Activated CD4-positive, alpha-beta memory T cell treated with anti-CD3 and anti-CD28 coated beads for 36 hours (primary cell): ENCODE measurements around the gene PAGR1. TPM values are rescaled to one million over a fixed set of nuclear protein-coding genes. Genes with fewer than 3 reads are reported as not detected.
A peak's percentile ranks its signal among the peaks of the same experiment; 100 is the strongest.
"Not testable (repeated sequence)": the region's sequence is repeated elsewhere in the genome, so short reads cannot be mapped to it uniquely, and the experiment has no call there.

Experiments used
- CTCF ChIA-PET: fragments of 350-600 bp; sonication (Branson Sonifier 250); formaldehyde crosslinking; loops from one replicate; lab custom pipeline; 2021; ENCODE audit warnings: antibody characterized with exemption, inconsistent platforms; lab: Charles Lee
- POLR2A ChIA-PET: fragments of 350-600 bp; sonication (Branson Sonifier 250); formaldehyde crosslinking; loops from one replicate; lab custom pipeline; 2021; ENCODE audit warnings: antibody characterized with exemption; lab: Charles Lee
- DNase-seq: peaks from one replicate; pipeline ENCODE4 v3.0.0-alpha.2; 2020
- H3K27ac Mint-ChIP-seq: one replicate; pipeline ENCODE4 v1.8.0; 2021; ENCODE audit warnings: mixed read lengths
- H3K27me3 Mint-ChIP-seq: one replicate; pipeline ENCODE4 v1.8.0; 2021; ENCODE audit warnings: mixed read lengths
- H3K36me3 Mint-ChIP-seq: one replicate; pipeline ENCODE4 v1.8.0; 2021; ENCODE audit warnings: mixed read lengths
- H3K4me1 Mint-ChIP-seq: one replicate; pipeline ENCODE4 v1.8.0; 2021; ENCODE audit warnings: low read depth, mixed read lengths
- H3K4me3 Mint-ChIP-seq: one replicate; pipeline ENCODE4 v1.8.0; 2021; ENCODE audit warnings: mild to moderate bottlenecking, mixed read lengths
- H3K9me3 Mint-ChIP-seq: one replicate; pipeline ENCODE4 v1.8.0; 2021; ENCODE audit warnings: mixed read lengths
- intact Hi-C: fragments of 100-400 bp; cut with micrococcal nuclease; formaldehyde crosslinking; loops from one replicate; pipeline ENCODE4 v1.15.1; 2023
- total RNA-seq, 2 experiments: library from RNA; stranded (reverse); gene quantifications; one replicate each; pipeline ENCODE4 v1.2.3, GENCODE V29; 2021

The PAGR1 gene
- total RNA-seq, 2 experiments from 2014 or later = 21.9 to 24.0 TPM

DNA sequence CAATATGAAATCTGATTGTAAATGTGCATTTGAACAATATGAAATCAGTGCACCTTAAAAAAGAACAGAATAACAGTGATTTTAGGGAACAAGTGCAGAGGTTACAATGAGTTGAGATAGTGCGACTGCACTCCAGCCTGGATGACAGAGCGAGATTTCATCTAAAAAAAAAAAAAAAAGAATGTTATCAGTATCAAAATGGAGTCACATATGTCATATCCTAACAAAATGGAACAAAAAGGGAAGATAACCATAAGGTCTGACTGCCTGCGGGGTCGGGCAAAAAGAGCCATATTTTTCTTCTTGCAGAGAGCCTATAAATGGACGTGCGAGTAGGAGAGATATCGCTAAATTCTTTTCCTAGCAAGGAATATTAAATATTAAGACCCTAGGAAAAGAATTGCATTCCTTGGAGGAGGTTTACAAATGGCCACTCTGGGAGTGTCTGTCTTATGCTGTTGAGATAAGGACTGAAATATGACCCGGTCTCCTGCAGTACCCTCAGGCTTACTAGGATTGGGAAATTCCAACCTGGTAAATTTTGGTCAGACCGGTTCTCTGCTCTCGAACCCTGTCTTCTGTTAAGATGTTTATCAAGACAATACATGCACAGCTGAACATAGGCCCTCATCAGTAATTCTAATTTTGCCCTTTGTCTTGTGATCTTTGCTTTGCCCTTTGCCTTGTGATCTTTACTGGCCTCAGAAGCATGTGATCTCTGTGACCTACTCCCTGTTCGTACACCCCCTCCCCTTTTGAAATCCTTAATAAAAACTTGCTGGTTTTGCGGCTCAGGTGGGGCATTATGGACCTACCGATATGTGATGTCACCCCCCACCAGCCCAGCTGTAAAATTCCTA is 32.6 kb upstream of the PAGR1 start:
- not testable (repeated sequence) for H3K27me3 Mint-ChIP-seq

GRCh38 chr16:29784157-29784556 is 31.8 kb upstream of the PAGR1 start:
- no peaks in the 10 kb centered on the region for H3K36me3 Mint-ChIP-seq
- H3K4me1 Mint-ChIP-seq = peaks cover 26% of the 10 kb centered on the region
- peak overlapping the region; percentile 13 for H3K4me3 Mint-ChIP-seq
- no peaks in the 10 kb centered on the region for H3K27me3 Mint-ChIP-seq
- peak overlapping the region; percentile 40 for H3K27ac Mint-ChIP-seq
- intact Hi-C loops = loop anchor here (1.0 to 5.0 kb wide), 3 partner anchors 37 to 82 kb away; partner anchors contain the start of gene C16orf54
- ChIA-PET CTCF (interaction anchor here (0.8 to 3.4 kb wide), 19 partner anchors 9 to 93 kb away, joined by 3 to 35 read pairs (median 6); partner anchors contain the start of genes C16orf54 and PAGR1), POLR2A (interaction anchor here (3.0 kb wide), 1 partner anchor 24 kb away, joined by 7 read pairs; no protein-coding TSS in a partner anchor)
- no peaks in the 10 kb centered on the region for H3K9me3 Mint-ChIP-seq
- DNase-seq = peak; percentile 70

More for the DNA sequence above, 32.6 kb upstream of the PAGR1 start:
- ChIA-PET POLR2A (interaction anchor here (3.0 kb wide), 1 partner anchor 25 kb away, joined by 7 read pairs; no protein-coding TSS in a partner anchor), CTCF (interaction anchor here (2.7 to 3.4 kb wide), 3 partner anchors 28 to 92 kb away, joined by 20 to 35 read pairs (median 25); no protein-coding TSS in a partner anchor)
- not testable (repeated sequence) for DNase-seq, H3K4me3 Mint-ChIP-seq, H3K27ac Mint-ChIP-seq, H3K9me3 Mint-ChIP-seq, H3K36me3 Mint-ChIP-seq
- intact Hi-C loops = loop anchor here (5.0 kb wide), 1 partner anchor 36 kb away; the partner anchor contains the start of gene C16orf54
- peaks cover 23% of the 10 kb centered on the region for H3K4me1 Mint-ChIP-seq

DNA sequence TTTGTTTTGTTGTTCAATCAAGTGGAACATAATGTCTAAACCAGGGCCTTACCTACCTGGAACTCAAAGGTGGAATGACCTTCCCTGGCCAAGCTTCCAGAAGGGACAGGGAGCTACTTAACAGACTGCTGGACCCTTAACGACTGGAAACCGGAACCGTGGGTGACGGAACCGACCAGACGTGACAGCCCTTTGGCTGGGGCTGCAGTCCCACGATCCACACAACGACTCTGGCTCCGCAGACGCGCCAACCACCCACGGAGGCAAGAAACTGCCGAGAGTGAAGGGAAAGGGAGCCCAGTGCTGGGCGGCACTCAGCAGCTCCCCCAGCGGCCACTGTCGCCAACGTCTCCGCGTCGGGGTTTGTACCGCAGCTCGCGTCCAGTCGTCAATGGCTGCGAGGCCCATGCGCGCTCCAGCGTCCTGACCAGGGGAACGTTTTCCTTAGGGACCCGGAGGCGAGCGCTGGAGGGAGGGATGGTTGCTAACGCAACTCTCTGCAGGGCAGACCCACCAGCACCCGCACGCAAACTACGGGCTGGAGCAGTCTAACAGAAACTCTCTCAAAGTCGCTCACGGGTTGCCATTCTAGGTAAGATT is 31.0 kb upstream of the PAGR1 start:
- peak; percentile 88 for DNase-seq
- ChIA-PET POLR2A (interaction anchor here (0.7 to 3.0 kb wide), 3 partner anchors 23 to 55 kb away, joined by 3 to 7 read pairs (median 4); no protein-coding TSS in a partner anchor), CTCF (interaction anchor here (0.7 to 3.4 kb wide), 30 partner anchors 8 to 94 kb away, joined by 3 to 35 read pairs (median 6); partner anchors contain the start of genes C16orf54 and PAGR1)
- Mint-ChIP-seq H3K4me1 (peaks cover 30% of the 10 kb centered on the region), H3K27ac (peak overlapping the region; percentile 65), H3K9me3 (no peaks in the 10 kb centered on the region), H3K27me3 (no peaks in the 10 kb centered on the region), H3K4me3 (peak overlapping the region; percentile 47), H3K36me3 (no peaks in the 10 kb centered on the region)
- intact Hi-C loops = loop anchor here (1.0 to 5.0 kb wide), 3 partner anchors 38 to 83 kb away; partner anchors contain the start of gene C16orf54

- H3K4me3 Mint-ChIP-seq, H3K27me3 Mint-ChIP-seq, intact Hi-C loops, POLR2A ChIA-PET, DNase-seq, H3K9me3 Mint-ChIP-seq, H3K27ac Mint-ChIP-seq: not testable (repeated sequence)
- CTCF ChIA-PET = interaction anchor here (0.9 kb wide), 1 partner anchor 14 kb away, joined by 3 read pairs; no protein-coding TSS in a partner anchor
- Mint-ChIP-seq H3K4me1 (peaks cover 39% of the 10 kb centered on the region), H3K36me3 (peaks cover 13% of the 10 kb centered on the region)
These were observed 28.8 kb upstream of the PAGR1 start for GRCh38 chr16:29787155-29787554.

DNA sequence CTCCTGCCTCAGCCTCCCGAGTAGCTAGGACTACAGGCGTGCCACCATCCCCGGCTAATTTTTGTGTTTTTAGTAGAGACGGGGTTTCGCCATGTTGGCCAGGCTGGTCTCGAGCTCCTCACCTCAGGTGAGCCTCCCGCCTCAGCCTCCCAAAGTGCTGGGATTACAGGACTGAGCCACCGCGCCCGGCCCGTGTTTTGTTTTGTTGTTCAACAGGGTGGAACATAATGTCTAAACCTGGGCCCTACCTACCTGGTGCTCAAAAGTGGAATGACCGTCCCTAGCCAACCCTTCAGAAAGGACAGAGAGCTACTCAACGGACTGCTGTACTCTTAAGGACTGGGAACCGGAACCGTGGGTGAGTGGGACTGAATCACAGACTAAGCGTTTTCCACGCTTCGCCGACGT is 26.2 kb upstream of the PAGR1 start:
- Mint-ChIP-seq H3K4me3 (peak overlapping the region; percentile 100), H3K27me3 (no peaks in the 10 kb centered on the region), H3K27ac (peak overlapping the region; percentile 97), H3K9me3 (no peaks in the 10 kb centered on the region), H3K4me1 (peaks cover 44% of the 10 kb centered on the region), H3K36me3 (peaks cover 31% of the 10 kb centered on the region)
- intact Hi-C loops = loop anchor here (2.0 kb wide), 3 partner anchors 45 to 89 kb away; partner anchors contain the start of gene C16orf54
- POLR2A ChIA-PET = interaction anchor here (0.8 to 2.7 kb wide), 19 partner anchors 10 to 567 kb away, joined by 3 to 29 read pairs (median 4); partner anchors contain the start of genes C16orf54, HIRIP3, KCTD13 and MAZ
- no peak for DNase-seq
- CTCF ChIA-PET = interaction anchor here (0.7 to 3.1 kb wide), 22 partner anchors 9 to 242 kb away, joined by 3 to 42 read pairs (median 6); partner anchors contain the start of genes C16orf54, MAZ, PAGR1 and TAOK2

- H3K27me3 Mint-ChIP-seq = no peaks in the 10 kb centered on the region
- H3K4me3 Mint-ChIP-seq = peak within 1 kb of the TSS; percentile 100
- DNase-seq = peak; percentile 100
- H3K27ac Mint-ChIP-seq = peak within 1 kb of the TSS; percentile 97
- CTCF ChIA-PET = interaction anchor here (0.7 to 3.1 kb wide), 24 partner anchors 8 to 242 kb away, joined by 3 to 42 read pairs (median 4); partner anchors contain the start of genes C16orf54, MAZ, PAGR1 and TAOK2
- peaks cover 38% of the 10 kb centered on the region for H3K4me1 Mint-ChIP-seq
- POLR2A ChIA-PET = interaction anchor here (0.6 to 2.7 kb wide), 22 partner anchors 10 to 567 kb away, joined by 3 to 29 read pairs (median 4); partner anchors contain the start of genes C16orf54, HIRIP3, KCTD13 and MAZ
- peaks cover 34% of the 10 kb centered on the region for H3K36me3 Mint-ChIP-seq
- no peaks in the 10 kb centered on the region for H3K9me3 Mint-ChIP-seq
- intact Hi-C loops = loop anchor here (2.0 kb wide), 3 partner anchors 46 to 90 kb away; partner anchors contain the start of gene C16orf54
These were observed 25.6 kb upstream of the PAGR1 start, which contains the start of gene KIF22 for GRCh38 chr16:29790183-29790948. Gene KIF22 (plus strand): TSS chr16:29790751. CDS start chr16:29790760, 9 bp downstream.

- Mint-ChIP-seq H3K4me3 (peak overlapping the region; percentile 100), H3K9me3 (no peaks in the 10 kb centered on the region), H3K27me3 (no peaks in the 10 kb centered on the region), H3K36me3 (peaks cover 37% of the 10 kb centered on the region), H3K4me1 (peaks cover 35% of the 10 kb centered on the region), H3K27ac (peak overlapping the region; percentile 97)
- CTCF ChIA-PET = interaction anchor here (1.0 to 3.1 kb wide), 22 partner anchors 7 to 241 kb away, joined by 3 to 42 read pairs (median 6); partner anchors contain the start of genes C16orf54 and PAGR1
- no peak for DNase-seq
- intact Hi-C loops = loop anchor here (1.0 to 2.0 kb wide), 4 partner anchors 14 to 90 kb away; partner anchors contain the start of gene C16orf54
- POLR2A ChIA-PET = interaction anchor here (0.6 to 2.7 kb wide), 18 partner anchors 11 to 204 kb away, joined by 3 to 29 read pairs (median 4); partner anchors contain the start of genes C16orf54, HIRIP3, KCTD13 and MAZ
These were observed 24.8 kb upstream of the PAGR1 start for GRCh38 chr16:29790949-29791844.

DNA sequence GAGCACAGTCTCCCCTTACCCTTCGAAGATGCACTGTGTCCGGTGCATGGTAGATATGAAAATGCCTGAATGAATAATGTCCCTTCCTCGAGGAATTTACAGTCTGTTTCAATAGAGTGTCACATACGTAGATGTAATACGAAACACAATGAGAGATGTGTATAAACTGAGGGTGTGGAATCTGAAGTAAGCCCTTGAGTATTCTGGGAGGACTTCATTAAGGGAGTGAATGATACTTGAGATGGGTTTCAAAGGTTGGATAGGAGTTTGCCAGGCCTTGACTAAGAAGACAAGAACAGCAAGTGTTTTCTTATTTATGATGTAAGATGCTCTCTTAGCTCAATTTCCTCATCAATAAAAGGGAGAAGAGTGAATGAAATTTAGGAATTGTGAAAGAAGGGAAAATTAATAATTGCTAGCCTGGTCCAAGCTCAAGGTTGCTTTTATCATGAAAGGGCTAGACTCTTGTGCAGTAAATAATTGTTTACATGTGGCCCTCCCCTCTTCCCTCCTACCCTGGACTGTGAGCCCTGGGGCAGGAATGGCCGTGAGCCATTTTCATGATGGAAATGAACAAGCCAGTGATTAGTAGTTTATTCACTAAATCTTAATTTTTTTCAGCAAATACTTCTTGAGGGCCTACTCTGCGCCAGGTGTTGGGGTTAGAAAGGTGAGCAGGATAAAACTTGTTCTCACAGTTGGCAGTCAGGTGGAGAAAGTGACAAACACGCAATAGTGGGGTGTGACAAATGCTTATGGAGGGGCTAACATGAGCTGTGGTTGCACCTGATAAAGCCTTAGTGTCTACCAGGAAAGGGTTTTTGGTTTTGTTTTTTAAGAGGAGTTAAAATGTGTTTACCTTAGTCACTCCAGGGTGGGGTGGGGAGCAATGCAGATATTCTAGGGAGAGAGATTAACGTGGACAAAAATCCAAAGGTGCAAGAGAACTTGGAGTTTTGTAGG is 23.8 kb upstream of the PAGR1 start:
- no peak for DNase-seq
- ChIA-PET CTCF (interaction anchor here (1.1 to 2.7 kb wide), 5 partner anchors 24 to 240 kb away, joined by 3 to 16 read pairs (median 7); partner anchors contain the start of gene PAGR1), POLR2A (interaction anchor here (1.5 to 2.7 kb wide), 2 partner anchors 11 to 24 kb away, joined by 6 to 11 read pairs; partner anchors contain the start of gene PAGR1)
- Mint-ChIP-seq H3K4me1 (peaks cover 35% of the 10 kb centered on the region), H3K36me3 (peaks cover 42% of the 10 kb centered on the region), H3K27me3 (no peaks in the 10 kb centered on the region), H3K9me3 (no peaks in the 10 kb centered on the region), H3K27ac (peak overlapping the region; percentile 97), H3K4me3 (peak overlapping the region; percentile 100)
- intact Hi-C loops = loop anchor here (1.0 to 2.0 kb wide), 4 partner anchors 13 to 91 kb away; partner anchors contain the start of gene C16orf54
